Measurements from ENCODE around the gene XXYLT1.

Gene XXYLT1

DNA sequence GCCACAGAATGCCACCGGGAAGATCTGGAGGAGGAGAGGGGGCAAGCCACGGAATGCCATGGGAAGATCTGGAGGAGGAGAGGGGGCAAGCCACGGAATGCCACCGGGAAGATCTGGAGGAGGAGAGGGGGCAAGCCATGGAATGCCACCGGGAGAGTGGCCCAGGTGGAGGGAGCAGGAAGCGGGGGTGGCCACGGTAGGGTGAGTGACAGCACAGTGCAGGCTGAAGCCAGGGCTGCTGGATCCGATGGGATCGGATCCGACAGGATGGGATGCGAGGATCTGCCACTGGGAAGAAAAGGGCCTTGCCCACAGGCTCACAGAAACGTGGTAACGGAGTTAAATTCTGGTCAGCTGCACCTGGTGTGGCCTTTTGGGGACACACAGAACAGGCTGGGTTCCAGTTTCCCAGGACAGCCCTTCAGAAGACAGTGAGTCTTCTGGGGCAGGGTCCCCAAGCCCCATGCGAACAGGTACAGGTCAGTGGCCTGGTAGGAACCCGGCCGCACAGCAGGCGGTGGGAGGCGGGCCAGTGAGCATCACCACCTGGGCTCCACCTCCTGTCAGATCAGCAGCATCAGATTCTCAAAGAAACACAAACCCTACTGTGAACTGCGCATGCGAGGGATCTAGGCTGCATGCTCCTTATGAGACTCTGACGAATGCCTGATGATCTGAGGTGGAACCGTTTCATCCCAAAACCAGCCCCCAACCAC lies 58.8 kb downstream of the XXYLT1 start:
- Histone ChIP-seq H3F3A (ENCODE audit: insufficient read depth, low read length) (no peaks in the 10 kb centered on the region), H4K20me1 (ENCODE audit: insufficient read depth, low read length) (no peaks in the 10 kb centered on the region), H3K4me1 (ENCODE audit: insufficient read depth, low read length, severe bottlenecking) (peaks cover 19% of the 10 kb centered on the region), H3K27me3 (ENCODE audit: insufficient read depth, low read length) (no peaks in the 10 kb centered on the region), H3K36me3 (ENCODE audit: insufficient read depth, low read length) (no peaks in the 10 kb centered on the region; the same call in 1 of the 2 replicates), H3K9me3 (ENCODE audit: low read length) (no peaks in the 10 kb centered on the region), H3K79me2 (ENCODE audit: insufficient read depth, low read length) (no peaks in the 10 kb centered on the region), H3K9ac (ENCODE audit: low read length) (no peak overlapping the region), H3K4me3 (ENCODE audit: low read depth, low read length, poor library complexity, severe bottlenecking) (no peak overlapping the region), H3K4me2 (ENCODE audit: low read length) (no peak overlapping the region), H3K27ac (ENCODE audit: low read depth, low read length, poor library complexity, severe bottlenecking) (no peak overlapping the region), H3K9me2 (ENCODE audit: low read depth, low read length) (no peaks in the 10 kb centered on the region), H2AFZ (ENCODE audit: low read length) (no peak overlapping the region)
- TF ChIP-seq EZH2 (IDR thresholded peaks at IDR 0.05; ENCODE audit: borderline replicate concordance, low read length), result no peak
- TF ChIP-seq, protein P1, sequence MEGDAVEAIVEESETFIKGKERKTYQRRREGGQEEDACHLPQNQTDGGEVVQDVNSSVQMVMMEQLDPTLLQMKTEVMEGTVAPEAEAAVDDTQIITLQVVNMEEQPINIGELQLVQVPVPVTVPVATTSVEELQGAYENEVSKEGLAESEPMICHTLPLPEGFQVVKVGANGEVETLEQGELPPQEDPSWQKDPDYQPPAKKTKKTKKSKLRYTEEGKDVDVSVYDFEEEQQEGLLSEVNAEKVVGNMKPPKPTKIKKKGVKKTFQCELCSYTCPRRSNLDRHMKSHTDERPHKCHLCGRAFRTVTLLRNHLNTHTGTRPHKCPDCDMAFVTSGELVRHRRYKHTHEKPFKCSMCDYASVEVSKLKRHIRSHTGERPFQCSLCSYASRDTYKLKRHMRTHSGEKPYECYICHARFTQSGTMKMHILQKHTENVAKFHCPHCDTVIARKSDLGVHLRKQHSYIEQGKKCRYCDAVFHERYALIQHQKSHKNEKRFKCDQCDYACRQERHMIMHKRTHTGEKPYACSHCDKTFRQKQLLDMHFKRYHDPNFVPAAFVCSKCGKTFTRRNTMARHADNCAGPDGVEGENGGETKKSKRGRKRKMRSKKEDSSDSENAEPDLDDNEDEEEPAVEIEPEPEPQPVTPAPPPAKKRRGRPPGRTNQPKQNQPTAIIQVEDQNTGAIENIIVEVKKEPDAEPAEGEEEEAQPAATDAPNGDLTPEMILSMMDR (IDR thresholded peaks at IDR 0.05; ENCODE audit: low read length), result no peak

DNA sequence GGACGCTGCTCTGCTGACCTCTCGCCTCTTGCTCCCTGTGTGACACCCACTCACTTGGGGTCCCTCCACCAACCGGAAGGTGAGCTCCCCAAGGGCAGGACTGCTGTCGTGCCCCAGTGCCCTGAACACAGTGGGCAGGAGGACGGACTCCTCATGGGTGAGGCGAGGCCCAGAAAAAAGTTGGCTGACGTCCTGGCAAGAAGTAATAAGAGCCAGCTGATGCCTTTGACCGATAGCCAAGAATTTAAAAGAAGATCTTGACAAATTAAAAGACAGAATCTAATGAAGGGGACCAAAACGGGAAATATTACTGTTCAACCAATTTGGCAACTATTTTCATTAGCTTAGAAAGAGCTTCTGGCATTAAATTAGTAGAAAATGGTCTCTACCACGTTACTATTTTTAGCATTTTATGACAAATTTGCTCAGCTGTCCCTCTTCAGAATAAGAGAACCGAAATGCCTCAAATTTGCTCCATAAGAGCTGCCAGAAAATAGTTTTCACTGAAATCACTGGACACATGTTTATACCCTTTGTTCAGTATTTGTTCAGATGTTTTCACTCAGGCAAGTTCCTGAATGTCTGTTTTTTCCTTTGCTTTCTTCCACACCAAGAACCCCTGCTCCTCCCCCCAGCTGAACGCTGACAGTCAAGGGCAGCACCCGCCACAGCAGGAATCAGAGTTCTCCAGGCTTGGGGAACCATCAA lies 60.5 kb downstream of the XXYLT1 start:
- no peak overlapping the region for H3K27ac ChIP-seq (ENCODE audit: low read depth, low read length, poor library complexity, severe bottlenecking)

DNA sequence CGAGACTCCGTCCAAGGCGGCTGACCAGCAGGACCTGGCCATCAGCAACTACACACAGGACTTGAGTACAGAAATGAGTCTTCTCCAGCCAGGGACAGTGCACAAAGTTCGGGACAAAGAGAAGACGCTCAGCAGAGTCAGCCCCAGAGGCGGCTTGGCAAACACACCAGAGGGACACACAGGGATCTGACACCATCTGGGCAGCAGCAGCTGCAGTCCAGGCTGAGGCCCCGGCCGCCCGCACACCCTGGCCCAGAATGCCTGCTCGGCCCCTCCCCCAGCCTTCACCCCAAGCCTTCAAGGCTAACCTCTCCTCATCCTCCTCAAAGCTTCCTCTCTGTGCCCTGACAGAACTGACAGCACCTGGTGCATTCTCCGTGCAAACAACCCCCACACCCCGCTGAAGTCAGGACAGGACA lies 61.1 kb downstream of the XXYLT1 start:
- no peak overlapping the region for H3K4me2 ChIP-seq (ENCODE audit: low read length)
- H3K36me3 ChIP-seq (ENCODE audit: insufficient read depth, low read length), result no peaks in the 10 kb centered on the region; the same call in 1 of the 2 replicates
- H3K27me3 ChIP-seq (ENCODE audit: insufficient read depth, low read length), result no peaks in the 10 kb centered on the region
- H3K79me2 ChIP-seq (ENCODE audit: insufficient read depth, low read length), result no peaks in the 10 kb centered on the region
- no peak overlapping the region for H3K4me3 ChIP-seq (ENCODE audit: low read depth, low read length, poor library complexity, severe bottlenecking)
- TF ChIP-seq EZH2 (IDR thresholded peaks at IDR 0.05; ENCODE audit: borderline replicate concordance, low read length), result no peak
- TF ChIP-seq, protein P1 (IDR thresholded peaks at IDR 0.05; ENCODE audit: low read length), result no peak
- no peaks in the 10 kb centered on the region for H3K9me2 ChIP-seq (ENCODE audit: low read depth, low read length)
- no peak overlapping the region for H3K9ac ChIP-seq (ENCODE audit: low read length)
- H3K9me3 ChIP-seq (ENCODE audit: low read length), result no peaks in the 10 kb centered on the region
- no peaks in the 10 kb centered on the region for H3F3A ChIP-seq (ENCODE audit: insufficient read depth, low read length)
- no peaks in the 10 kb centered on the region for H4K20me1 ChIP-seq (ENCODE audit: insufficient read depth, low read length)
- H2AFZ ChIP-seq (ENCODE audit: low read length), result no peak overlapping the region
- no peak overlapping the region for H3K27ac ChIP-seq (ENCODE audit: low read depth, low read length, poor library complexity, severe bottlenecking)
- peaks cover 19% of the 10 kb centered on the region for H3K4me1 ChIP-seq (ENCODE audit: insufficient read depth, low read length, severe bottlenecking)

More for the DNA sequence above, 60.5 kb downstream of the XXYLT1 start:
- H3K4me2 ChIP-seq (ENCODE audit: low read length), result no peak overlapping the region
- peaks cover 19% of the 10 kb centered on the region for H3K4me1 ChIP-seq (ENCODE audit: insufficient read depth, low read length, severe bottlenecking)
- H3K9me2 ChIP-seq (ENCODE audit: low read depth, low read length), result no peaks in the 10 kb centered on the region
- H3K36me3 ChIP-seq (ENCODE audit: insufficient read depth, low read length), result no peaks in the 10 kb centered on the region; the same call in 1 of the 2 replicates
- no peaks in the 10 kb centered on the region for H3F3A ChIP-seq (ENCODE audit: insufficient read depth, low read length)
- H3K9ac ChIP-seq (ENCODE audit: low read length), result no peak overlapping the region
- H2AFZ ChIP-seq (ENCODE audit: low read length), result no peak overlapping the region
- TF ChIP-seq, protein P1 (IDR thresholded peaks at IDR 0.05; ENCODE audit: low read length), result no peak
- no peak for TF ChIP-seq EZH2 (IDR thresholded peaks at IDR 0.05; ENCODE audit: borderline replicate concordance, low read length)
- no peaks in the 10 kb centered on the region for H3K9me3 ChIP-seq (ENCODE audit: low read length)
- no peaks in the 10 kb centered on the region for H4K20me1 ChIP-seq (ENCODE audit: insufficient read depth, low read length)
- H3K79me2 ChIP-seq (ENCODE audit: insufficient read depth, low read length), result no peaks in the 10 kb centered on the region
- no peak overlapping the region for H3K4me3 ChIP-seq (ENCODE audit: low read depth, low read length, poor library complexity, severe bottlenecking)
- H3K27me3 ChIP-seq (ENCODE audit: insufficient read depth, low read length), result no peaks in the 10 kb centered on the region
